Lower leg skin (tissue), 4 donors: ENCODE measurements around the gene XYLT1. TPM values are rescaled to one million over a fixed set of nuclear protein-coding genes. Genes with fewer than 3 reads are reported as not detected.

Experiments used
- DNase-seq, 2 donors: peaks; one replicate each; pipeline ENCODE4 v3.0.0-alpha.2; 2019; ENCODE audit warnings: low spot score in 2 of 2
- H3K4me3 ChIP-seq: fragments of 200-600 bp; sonication (generic); 2 replicates; pipeline ENCODE4 v1.5.1; 2017; ENCODE audit warnings: mild to moderate bottlenecking, low read depth; ENCODE audit not compliant: poor library complexity, severe bottlenecking
- POLR2A ChIP-seq, 2 donors: fragments of 450-650 bp; IDR thresholded peaks; one replicate each; pipeline ENCODE4 v1.6.1; 2016 to 2017; ENCODE audit warnings: antibody characterized with exemption in 2 of 2, mild to moderate bottlenecking in 1 of 2, moderate library complexity in 1 of 2
- WGBS, 2 donors: methylation state at CpG; one replicate each; pipeline ENCODE4 v1.1.5; 2018; 5-methylcytosine and 5-hydroxymethylcytosine counted together
- intact Hi-C: fragments of 100-400 bp; cut with DNase I; formaldehyde crosslinking; loops from one replicate; pipeline ENCODE4 v1.15.0; 2023; ENCODE audit warnings: low total_unique reads
- total RNA-seq, 4 donors: library from RNA; depleted of rRNA; stranded (reverse); fragments of >200 nt; gene quantifications; one replicate each; pipeline ENCODE4 v1.1.0, GENCODE V29; 2016
- TF ChIP-seq, protein P1 (sequence below), 3 donors: fragments of 450-650 bp; IDR thresholded peaks; one replicate each; pipeline ENCODE4 v1.5.1; 2016; ENCODE audit warnings: antibody characterized with exemption in 3 of 3, mild to moderate bottlenecking in 3 of 3, moderate library complexity in 2 of 3

The XYLT1 gene
- total RNA-seq, 4 donors from 2014 or later = 17.2 to 20.3 (median 19.7) TPM

DNA sequence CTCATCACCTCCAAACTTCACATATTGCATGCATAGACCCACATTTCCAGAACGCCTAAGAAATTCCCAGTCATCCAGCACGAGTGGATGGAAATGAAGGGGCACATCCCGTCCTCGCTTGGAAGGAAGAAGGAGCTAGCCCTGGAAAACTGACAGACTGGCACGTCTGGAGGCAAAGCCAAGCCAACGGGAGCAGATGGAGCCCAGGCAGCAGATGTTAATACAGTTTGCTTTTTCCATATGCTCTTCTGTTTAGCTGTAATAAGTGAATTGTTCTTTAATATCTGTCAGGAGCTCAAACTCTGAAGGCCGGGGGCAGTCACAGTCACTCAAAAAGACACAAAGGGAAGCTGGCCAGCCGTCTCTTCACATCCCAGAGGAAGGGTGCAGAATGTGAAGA, 187.7 kb downstream of the XYLT1 start:
- intact Hi-C loops = no loop called here
- 73 to 78% methylated on average over 8 of the region's 8 CpGs for WGBS, 2 donors
- no peak overlapping the region for H3K4me3 ChIP-seq
- no peak for TF ChIP-seq POLR2A (IDR thresholded peaks at IDR 0.05)
- TF ChIP-seq, protein P1, sequence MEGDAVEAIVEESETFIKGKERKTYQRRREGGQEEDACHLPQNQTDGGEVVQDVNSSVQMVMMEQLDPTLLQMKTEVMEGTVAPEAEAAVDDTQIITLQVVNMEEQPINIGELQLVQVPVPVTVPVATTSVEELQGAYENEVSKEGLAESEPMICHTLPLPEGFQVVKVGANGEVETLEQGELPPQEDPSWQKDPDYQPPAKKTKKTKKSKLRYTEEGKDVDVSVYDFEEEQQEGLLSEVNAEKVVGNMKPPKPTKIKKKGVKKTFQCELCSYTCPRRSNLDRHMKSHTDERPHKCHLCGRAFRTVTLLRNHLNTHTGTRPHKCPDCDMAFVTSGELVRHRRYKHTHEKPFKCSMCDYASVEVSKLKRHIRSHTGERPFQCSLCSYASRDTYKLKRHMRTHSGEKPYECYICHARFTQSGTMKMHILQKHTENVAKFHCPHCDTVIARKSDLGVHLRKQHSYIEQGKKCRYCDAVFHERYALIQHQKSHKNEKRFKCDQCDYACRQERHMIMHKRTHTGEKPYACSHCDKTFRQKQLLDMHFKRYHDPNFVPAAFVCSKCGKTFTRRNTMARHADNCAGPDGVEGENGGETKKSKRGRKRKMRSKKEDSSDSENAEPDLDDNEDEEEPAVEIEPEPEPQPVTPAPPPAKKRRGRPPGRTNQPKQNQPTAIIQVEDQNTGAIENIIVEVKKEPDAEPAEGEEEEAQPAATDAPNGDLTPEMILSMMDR (IDR thresholded peaks at IDR 0.05) = no peak
- DNase-seq = no peak

- DNase-seq = no peak
- H3K4me3 ChIP-seq = no peak overlapping the region
- TF ChIP-seq POLR2A (IDR thresholded peaks at IDR 0.05) = no peak
- TF ChIP-seq, protein P1 (IDR thresholded peaks at IDR 0.05) = no peak
- intact Hi-C loops = no loop called here
- 73 to 77% methylated on average over 6 of the region's 6 CpGs for WGBS, 2 donors
These were observed 188.5 kb downstream of the XYLT1 start for GRCh38 chr16:17282247-17282646.

- 86 to 91% methylated on average over 7 of the region's 7 CpGs for WGBS, 2 donors
- no peak for TF ChIP-seq POLR2A (IDR thresholded peaks at IDR 0.05)
- TF ChIP-seq, protein P1 (IDR thresholded peaks at IDR 0.05) = no peak
- intact Hi-C loops = no loop called here
- DNase-seq = no peak
- no peak overlapping the region for H3K4me3 ChIP-seq
These were observed 189.7 kb downstream of the XYLT1 start for GRCh38 chr16:17281052-17281451.

- 82 to 85% methylated on average over 5 of the region's 5 CpGs for WGBS, 2 donors
- no peak overlapping the region for H3K4me3 ChIP-seq
- intact Hi-C loops = no loop called here
- TF ChIP-seq POLR2A (IDR thresholded peaks at IDR 0.05) = no peak
- TF ChIP-seq, protein P1 (IDR thresholded peaks at IDR 0.05) = no peak
- no peak for DNase-seq
These were observed 191.8 kb downstream of the XYLT1 start for GRCh38 chr16:17278988-17279387.

- no peak for DNase-seq
- 68 to 71% methylated on average over 9 to 10 of the region's 10 CpGs for WGBS, 2 donors
- TF ChIP-seq POLR2A (IDR thresholded peaks at IDR 0.05) = no peak
- TF ChIP-seq, protein P1 (IDR thresholded peaks at IDR 0.05) = no peak
- intact Hi-C loops = no loop called here
- H3K4me3 ChIP-seq = no peak overlapping the region
These were observed 192.8 kb downstream of the XYLT1 start for GRCh38 chr16:17277981-17278381.

DNA sequence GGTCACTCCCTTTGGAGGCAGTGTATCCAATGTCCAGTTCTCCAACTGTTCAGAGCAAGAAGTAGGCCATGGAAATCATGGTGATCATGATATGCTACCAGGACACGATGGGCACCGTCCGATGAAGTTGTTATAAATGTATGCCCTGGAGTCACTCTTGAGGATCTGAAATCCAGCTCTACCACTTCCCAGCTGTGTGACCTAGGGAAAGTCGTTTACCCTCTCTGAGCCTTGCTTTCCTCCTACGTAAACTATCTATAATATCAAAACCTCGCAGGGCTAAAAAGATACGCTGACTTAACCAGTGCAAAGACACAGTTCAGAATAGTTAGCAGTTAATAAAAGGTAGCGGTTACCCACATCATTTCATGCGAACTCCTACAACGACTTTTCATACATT, 194.2 kb downstream of the XYLT1 start:
- H3K4me3 ChIP-seq = no peak overlapping the region
- DNase-seq = no peak
- intact Hi-C loops = no loop called here
- no peak for TF ChIP-seq POLR2A (IDR thresholded peaks at IDR 0.05)
- TF ChIP-seq, protein P1 (IDR thresholded peaks at IDR 0.05) = no peak
- 96 to 97% methylated on average over 10 of the region's 10 CpGs for WGBS, 2 donors
